H1 (cell line): ENCODE measurements around the gene LY6G6D. TPM values are rescaled to one million over a fixed set of nuclear protein-coding genes. Genes with fewer than 3 reads are reported as not detected.

Source experiments
- BCL11A ChIP-seq, 2 experiments: IDR thresholded peaks; one replicate each; pipeline ENCODE4 v1.6.1; 2011; ENCODE audit warnings: low read depth in 2 of 2, low read length in 2 of 2, mild to moderate bottlenecking in 2 of 2
- CEBPB ChIP-seq: IDR thresholded peaks from 2 replicates; pipeline ENCODE4 v1.6.1; 2012; ENCODE audit warnings: low read depth, low read length
- CHD2 ChIP-seq: IDR thresholded peaks from 2 replicates; pipeline ENCODE4 v1.6.1; 2012; ENCODE audit warnings: low read length, improper control_type of control experiment
- CHD7 ChIP-seq: fragments of 300-600 bp; sonication (generic); IDR thresholded peaks from 2 replicates; pipeline ENCODE4 v1.7.1; 2012; ENCODE audit warnings: low read length, moderate library complexity, mild to moderate bottlenecking, inconsistent platforms; ENCODE audit not compliant: insufficient replicate concordance
- CREB1 ChIP-seq: IDR thresholded peaks from 2 replicates; pipeline ENCODE4 v1.6.1; 2012; ENCODE audit warnings: inconsistent platforms
- EZH2 ChIP-seq: fragments of 200-600 bp; sonication (generic); IDR thresholded peaks from 2 replicates; pipeline ENCODE4 v1.7.1; 2012; ENCODE audit warnings: low read depth, mild to moderate bottlenecking, moderate library complexity, low read length, inconsistent platforms; ENCODE audit not compliant: severe bottlenecking
- POLR2AphosphoS5 ChIP-seq: IDR thresholded peaks from 2 replicates; pipeline ENCODE4 v1.6.1; 2011; ENCODE audit warnings: low read depth, low read length
- POU5F1 ChIP-seq: IDR thresholded peaks from 2 replicates; pipeline ENCODE4 v1.6.1; 2011; ENCODE audit warnings: low read depth, mild to moderate bottlenecking, low read length, moderate library complexity
- SRF ChIP-seq: IDR thresholded peaks from 2 replicates; pipeline ENCODE4 v1.6.1; 2011; ENCODE audit warnings: mild to moderate bottlenecking, low read depth, low read length, moderate library complexity
- polyA plus RNA-seq, 7 experiments: library from polyadenylated mRNA; depleted of rRNA in 3 of 7; stranded (reverse) in 5 of 7; unstranded in 2 of 7; fragments of >200 nt in 5 of 7; fragments of 200-250 nt in 2 of 7; gene quantifications; 1 replicate in 5 of 7; 2 replicates in 1 of 7; 4 replicates in 1 of 7; pipeline versions ENCODE4 v1.2.1 to v1.2.3, GENCODE V29; 2011 to 2013; ENCODE audit warnings: missing spikeins in 2 of 7, mixed read lengths in 2 of 7
- total RNA-seq: library from RNA; stranded (reverse); fragmentation: NEBNext Ultra II Directional; extraction: Animal tissue kit (Norgen Biotek cat#: 25700); gene quantifications from 2 replicates; pipeline ENCODE4 v1.2.1, GENCODE V29; 2021

The LY6G6D gene
- total and polyA plus RNA-seq, 2 of the 8 experiments (the other 6 are each of a cell fraction or from before 2014, with no cell fraction given): 1.8 TPM; not detected in 1

GRCh38 chr6:31742894-31743293, 27.7 kb downstream of the LY6G6D start (continued):
- TF ChIP-seq CHD7: no peak
- TF ChIP-seq CHD2: no peak
- TF ChIP-seq CEBPB: no peak
- no peak for TF ChIP-seq POLR2AphosphoS5
- no peak for TF ChIP-seq EZH2
- no peak for TF ChIP-seq POU5F1
- no peak for TF ChIP-seq BCL11A (IDR thresholded peaks at IDR 0.05; ENCODE audit: low read depth in 2 of 2, low read length in 2 of 2)
- no peak for TF ChIP-seq CREB1
- no peak for TF ChIP-seq SRF
- TF ChIP-seq, all 59 proteins: peak for 0
